NCI-H2227 treated with DMSO at 0.1 percent for 48 hours (cell line): Measurements from ENCODE around the gene OR51E1.

ENCODE experiments used
- DNase-seq: peaks from one replicate; lab custom pipeline; 2025; lab: John Stamatoyannopoulos, UW

OR51E1 gene, protein sequence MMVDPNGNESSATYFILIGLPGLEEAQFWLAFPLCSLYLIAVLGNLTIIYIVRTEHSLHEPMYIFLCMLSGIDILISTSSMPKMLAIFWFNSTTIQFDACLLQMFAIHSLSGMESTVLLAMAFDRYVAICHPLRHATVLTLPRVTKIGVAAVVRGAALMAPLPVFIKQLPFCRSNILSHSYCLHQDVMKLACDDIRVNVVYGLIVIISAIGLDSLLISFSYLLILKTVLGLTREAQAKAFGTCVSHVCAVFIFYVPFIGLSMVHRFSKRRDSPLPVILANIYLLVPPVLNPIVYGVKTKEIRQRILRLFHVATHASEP

GRCh38 chr11:4643682-4644081 lies at the start of gene OR51E1:
TSS of gene OR51E1 (plus strand) at chr11:4643982. CDS start at chr11:4652527, 8,545 bp downstream.
- no peak for DNase-seq

- no peak for DNase-seq
Measured at GRCh38 chr11:4605057-4605456, 38.7 kb upstream of the OR51E1 start.

DNA sequence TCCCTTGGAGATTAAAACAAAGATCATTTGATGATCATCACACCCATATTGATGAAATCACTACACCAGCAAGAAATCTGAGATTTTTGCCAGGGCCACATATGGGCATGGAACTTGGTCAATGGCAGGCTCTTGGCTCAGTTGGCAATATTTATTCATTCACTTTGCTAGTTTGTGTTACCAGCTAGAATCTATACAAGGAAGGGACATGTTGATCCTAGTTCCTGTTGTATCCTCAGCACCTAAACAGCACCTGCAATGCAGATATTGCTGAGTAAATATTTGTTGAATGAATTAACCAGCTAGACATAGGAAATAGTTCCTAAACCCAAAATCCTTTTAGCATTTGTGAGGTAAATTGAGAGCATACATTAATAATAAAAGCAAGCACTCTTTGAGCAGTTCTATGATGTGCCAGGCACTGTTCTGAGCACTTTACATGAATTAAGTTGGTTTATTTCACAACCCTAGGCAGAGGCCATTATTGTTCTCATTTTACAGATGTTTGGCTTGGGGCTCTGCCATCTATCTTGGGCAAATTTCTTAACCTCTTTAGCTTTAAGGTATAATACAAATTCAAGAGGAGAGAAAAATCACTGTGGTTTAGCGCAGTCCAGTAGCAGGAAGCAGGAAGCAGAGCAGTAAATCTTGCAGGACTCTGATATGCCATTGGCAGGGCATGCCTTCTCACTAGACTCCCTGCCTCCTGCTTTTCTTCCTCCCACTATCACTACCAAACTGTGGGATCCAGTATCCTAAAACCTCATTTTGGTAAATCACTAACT lies 37.4 kb upstream of the OR51E1 start:
- DNase-seq: no peak

DNA sequence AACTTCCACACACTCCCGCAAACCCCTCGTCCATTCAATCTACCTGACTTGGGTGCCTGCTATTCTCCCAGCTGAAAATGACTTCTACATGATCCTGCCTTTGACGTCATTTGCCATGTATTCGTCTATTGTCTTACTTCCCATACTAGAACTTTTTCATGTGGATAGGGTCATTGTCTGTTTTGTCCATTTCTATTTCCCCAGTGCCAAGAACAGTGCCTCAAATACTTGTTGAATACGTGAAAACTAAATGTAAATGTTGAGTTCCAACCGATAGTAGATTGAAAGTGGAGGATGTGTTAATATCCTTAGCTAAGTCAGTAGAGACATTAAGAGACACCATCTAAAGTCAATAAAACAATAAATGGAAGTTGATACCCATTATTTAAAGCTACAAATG lies 36.7 kb upstream of the OR51E1 start:
- DNase-seq: peak; percentile 17

DNA sequence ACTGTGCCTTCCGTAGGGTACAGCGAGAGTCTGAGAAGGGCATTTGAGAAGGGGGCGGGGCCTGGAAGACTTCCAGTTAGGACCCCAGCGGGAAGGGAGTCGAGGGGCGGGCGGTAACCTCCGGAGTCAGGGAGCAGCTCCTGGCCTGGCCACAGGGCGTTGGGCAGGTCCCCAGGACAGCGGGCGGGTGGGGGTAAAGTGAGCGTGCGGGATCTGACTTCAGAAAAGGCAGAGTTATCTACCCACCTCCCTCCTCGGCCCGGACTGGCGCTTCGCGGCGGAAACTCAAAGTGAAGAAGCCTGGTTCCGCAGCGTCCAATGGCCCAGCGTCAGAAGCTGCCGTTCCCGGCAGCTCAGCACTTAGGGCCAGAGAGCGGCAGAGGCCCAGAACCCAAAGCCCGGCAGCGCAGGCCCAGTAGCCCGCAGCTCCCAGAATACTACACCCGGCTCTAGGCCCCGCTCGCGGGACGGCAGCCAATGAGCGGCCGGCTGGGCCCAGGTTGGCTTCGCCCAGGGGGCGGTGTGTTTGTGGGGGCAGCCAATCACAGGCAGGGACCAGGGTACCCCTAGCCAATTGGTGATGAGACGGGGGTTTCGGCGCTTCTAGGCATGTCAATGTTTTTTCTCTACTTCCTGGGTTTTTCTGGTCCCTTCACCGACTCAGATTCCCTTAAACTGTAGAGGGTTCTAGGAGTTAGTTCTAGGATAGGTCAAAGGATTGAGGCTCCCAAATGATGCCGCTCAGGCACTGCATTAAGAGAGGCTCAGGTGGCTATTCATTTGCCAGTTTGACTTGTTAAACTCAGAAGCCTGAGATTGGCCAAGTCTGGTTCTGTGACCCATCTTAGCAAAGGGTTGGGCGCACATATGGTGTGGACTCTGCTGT lies 35.8 kb upstream of the OR51E1 start, which contains the start of gene TRIM68:
Gene TRIM68 (minus strand): TSS at position 451 of the 886 bp plus-strand sequence. CDS start 2,727 bp downstream, outside the sequence.
- DNase-seq: peak; percentile 98

GRCh38 chr11:4610258-4610935 lies 33.4 kb upstream of the OR51E1 start:
- DNase-seq: no peak

DNA sequence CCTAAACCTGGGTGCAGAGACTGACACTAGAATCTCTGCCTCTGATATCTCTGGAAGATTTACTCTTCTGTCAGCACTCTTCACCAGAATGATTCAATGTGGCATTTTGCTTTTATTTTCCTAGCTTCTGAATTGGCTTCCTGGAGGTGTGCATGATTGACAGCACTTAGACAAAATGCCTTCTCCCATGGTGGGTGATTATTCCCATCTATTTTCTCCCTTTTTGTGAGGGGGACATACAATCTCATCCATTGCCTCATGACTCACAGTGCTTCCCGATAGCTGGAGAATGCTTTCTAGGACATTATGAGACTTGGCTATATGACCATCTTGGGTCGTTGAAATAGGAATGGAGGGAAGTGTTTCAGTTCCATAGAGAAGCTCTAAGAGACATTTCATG lies 31.8 kb upstream of the OR51E1 start:
- no peak for DNase-seq

GRCh38 chr11:4615856-4616444 lies 27.8 kb upstream of the OR51E1 start:
- DNase-seq: no peak

DNA sequence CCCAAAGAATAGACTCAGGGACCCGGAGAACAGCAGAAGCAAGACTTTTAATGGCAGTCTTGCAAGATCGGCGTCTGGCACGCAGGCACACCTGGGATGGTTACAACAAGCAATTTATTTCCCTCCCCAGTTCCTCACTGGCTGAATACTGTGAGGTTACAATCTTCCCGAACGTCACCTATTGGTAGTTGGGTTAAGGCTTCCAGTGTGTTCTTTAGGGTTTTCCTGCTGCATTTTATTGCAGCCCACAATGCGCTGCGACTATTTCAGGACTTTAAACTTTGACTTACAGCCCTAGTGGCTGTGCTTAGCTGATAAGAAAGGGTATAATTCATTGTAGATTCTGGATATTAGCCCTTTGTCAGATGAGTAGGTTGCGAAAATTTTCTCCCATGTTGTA lies 24.3 kb upstream of the OR51E1 start:
- no peak for DNase-seq

- DNase-seq: peak; percentile 58
Measured at GRCh38 chr11:4626207-4627099, 17.3 kb upstream of the OR51E1 start.

DNA sequence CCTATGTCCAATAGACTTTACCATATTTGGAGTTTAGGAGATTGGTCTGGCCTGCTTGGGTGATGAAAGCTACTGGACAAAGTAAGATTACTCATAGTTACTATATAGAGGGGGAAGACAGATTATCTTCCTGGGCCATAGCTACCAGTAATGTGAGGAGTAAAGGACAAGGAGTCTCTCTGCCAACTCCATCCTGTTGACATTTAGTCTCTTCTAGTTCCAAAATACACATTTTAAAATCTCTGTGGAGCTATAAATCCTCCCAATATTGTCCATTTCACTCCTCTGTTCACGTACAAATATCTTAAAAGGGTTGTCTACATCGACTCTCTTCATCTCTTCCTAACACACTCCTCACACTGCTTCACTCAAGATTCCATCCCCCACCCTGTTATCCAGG lies 7.6 kb upstream of the OR51E1 start:
- no peak for DNase-seq

GRCh38 chr11:4636962-4637661 lies 6.7 kb upstream of the OR51E1 start, which contains the start of gene OR51D1:
TSS of gene OR51D1 (plus strand) at chr11:4637477. CDS start at chr11:4639791, 2,314 bp downstream.
- DNase-seq: peak; percentile 75

DNA sequence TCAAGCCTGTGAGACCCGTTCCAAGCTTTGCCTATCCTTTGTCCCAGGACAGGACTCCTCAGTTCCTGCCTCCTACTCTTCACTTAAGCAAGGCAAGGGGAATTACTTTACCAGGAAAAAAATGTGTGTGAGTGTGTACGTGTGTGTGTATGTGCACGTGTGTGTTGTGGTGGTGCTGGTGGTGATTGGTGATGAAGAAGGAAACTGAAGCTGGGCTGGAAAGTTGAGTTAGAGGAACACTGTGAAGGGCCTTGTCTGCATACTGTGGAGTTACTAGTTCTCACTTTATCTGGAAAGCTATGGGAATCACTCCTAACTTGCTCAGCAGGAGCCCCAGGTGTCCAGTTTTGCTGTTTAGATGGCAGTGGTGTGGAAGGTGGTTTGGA lies 6.1 kb upstream of the OR51E1 start:
- DNase-seq: no peak

DNA sequence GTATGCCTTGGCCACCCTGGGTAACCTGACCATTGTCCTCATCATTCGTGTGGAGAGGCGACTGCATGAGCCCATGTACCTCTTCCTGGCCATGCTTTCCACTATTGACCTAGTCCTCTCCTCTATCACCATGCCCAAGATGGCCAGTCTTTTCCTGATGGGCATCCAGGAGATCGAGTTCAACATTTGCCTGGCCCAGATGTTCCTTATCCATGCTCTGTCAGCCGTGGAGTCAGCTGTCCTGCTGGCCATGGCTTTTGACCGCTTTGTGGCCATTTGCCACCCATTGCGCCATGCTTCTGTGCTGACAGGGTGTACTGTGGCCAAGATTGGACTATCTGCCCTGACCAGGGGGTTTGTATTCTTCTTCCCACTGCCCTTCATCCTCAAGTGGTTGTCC lies 3.9 kb upstream of the OR51E1 start:
- no peak for DNase-seq

GRCh38 chr11:4641501-4641900 lies 2.3 kb upstream of the OR51E1 start:
- DNase-seq: no peak

DNA sequence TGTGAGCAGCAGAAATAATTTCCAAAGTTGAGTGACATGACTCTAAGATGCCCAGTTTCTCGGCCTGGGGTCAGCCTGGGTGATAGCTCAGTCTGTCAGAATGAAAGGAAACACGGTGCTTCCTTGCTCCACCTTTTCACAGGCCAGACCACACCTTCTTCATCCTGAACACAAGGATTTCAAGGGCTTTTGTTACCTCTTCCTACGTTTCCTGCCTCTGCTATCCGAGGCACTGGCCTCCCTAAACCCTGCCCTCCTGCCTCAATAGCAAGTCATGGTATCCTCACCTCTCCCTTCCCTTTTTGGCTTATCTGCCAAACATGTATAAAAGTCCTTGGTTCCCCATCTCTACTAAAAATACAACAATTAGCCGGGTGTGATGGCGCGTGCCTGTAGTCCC lies 1.7 kb upstream of the OR51E1 start:
- no peak for DNase-seq

- no peak for DNase-seq
Measured at GRCh38 chr11:4643076-4643475, 706 bp upstream of the OR51E1 start.

DNA sequence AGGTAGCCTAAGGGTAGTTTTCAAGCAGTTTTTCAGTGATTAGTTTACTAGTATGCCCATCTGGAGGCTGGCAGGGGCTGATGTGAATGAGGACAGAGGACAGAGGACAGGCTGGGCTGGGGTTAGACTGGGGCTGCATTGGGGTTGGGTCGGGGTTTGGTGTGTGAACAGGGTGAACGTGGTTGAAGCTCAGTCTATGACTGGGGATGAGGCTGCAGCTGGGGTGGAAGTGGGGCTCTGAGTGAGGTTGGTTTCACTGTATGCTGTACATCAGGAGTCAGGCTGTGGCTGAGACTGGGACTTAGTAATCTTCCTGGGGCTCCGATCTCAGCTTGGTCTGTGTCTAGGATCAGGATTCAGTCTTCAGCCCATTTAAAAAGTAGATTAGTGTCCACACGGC lies 451 bp downstream of the OR51E1 start:
- DNase-seq: no peak

GRCh38 chr11:4645974-4646373 lies 2.2 kb downstream of the OR51E1 start:
- no peak for DNase-seq

- DNase-seq: no peak
Measured at GRCh38 chr11:4647766-4648165, 4.0 kb downstream of the OR51E1 start.
